Spleen (tissue), 7 donors: ENCODE results near the gene PTTG1.

Experiments used
- CTCF ChIP-seq, 11 experiments: fragments of 200-600 bp in 7 of 11; fragments of 450-650 bp in 4 of 11; sonication (generic) in 4 of 11; IDR thresholded peaks in 8 of 11; conservative IDR thresholded peaks in 3 of 11; 1 replicate in 7 of 11; 2 replicates in 4 of 11; pipeline versions ENCODE4 v1.4.0 to v1.8.0; 2016 to 2021; ENCODE audit warnings: antibody characterized with exemption in 11 of 11, inconsistent platforms in 4 of 11, mild to moderate bottlenecking in 1 of 11
- POLR2A ChIP-seq, 3 donors: fragments of 450-650 bp; IDR thresholded peaks; one replicate each; pipeline ENCODE4 v1.5.1; 2017; ENCODE audit warnings: antibody characterized with exemption in 3 of 3, mild to moderate bottlenecking in 1 of 3
- POLR2AphosphoS5 ChIP-seq, 3 donors: sonication (generic); formaldehyde crosslinking; IDR thresholded peaks; one replicate each; pipeline ENCODE4 v1.5.1; 2017; ENCODE audit warnings: antibody characterized with exemption in 3 of 3
- donor health status: DM: no; HTN: no; CAD: no; lungs with moderate emphysema.
- donor health status: DM: no; HTN: no; CAD: no.
- donor health status: DM: no; HTN: no; CAD: no.

GRCh38 chr5:160461378-160461777, 39.7 kb downstream of the PTTG1 start:
- TF ChIP-seq CTCF (IDR thresholded peaks at IDR 0.05 in 8 of 11, conservative IDR thresholded peaks at IDR 0.05 in 3 of 11) (no peak), POLR2A (IDR thresholded peaks at IDR 0.05) (no peak), POLR2AphosphoS5 (IDR thresholded peaks at IDR 0.05) (no peak)
